ENCODE measurements around the gene KIF19.
"Not testable (repeated sequence)": the region's sequence is repeated elsewhere in the genome, so short reads cannot be mapped to it uniquely, and the experiment has no call there.

Gene KIF19

GRCh38 chr17:74404789-74405188 is 78.8 kb downstream of the KIF19 start:
- H3K27me3 ChIP-seq (ENCODE audit: insufficient read depth, low read length): peaks cover 17% of the 10 kb centered on the region; the same call in 1 of the 2 replicates
- H3K27ac ChIP-seq (ENCODE audit: low read depth, low read length): no peak overlapping the region
- no peaks in the 10 kb centered on the region for H3K36me3 ChIP-seq (ENCODE audit: insufficient read depth, low read length)

GRCh38 chr17:74405311-74405710 is 79.3 kb downstream of the KIF19 start:
- H3K27me3 ChIP-seq (ENCODE audit: insufficient read depth, low read length): 0 out of 2 replicates have a peak, but pooled peaks cover 12% of the 10 kb centered on the region
- H3K36me3 ChIP-seq (ENCODE audit: insufficient read depth, low read length); H3K4me3 ChIP-seq (ENCODE audit: low read depth, low read length); H3K4me1 ChIP-seq (ENCODE audit: control insufficient read depth, insufficient read depth, low read length, unreplicated experiment); H2AFZ ChIP-seq (ENCODE audit: low read length, unreplicated experiment); H3K27ac ChIP-seq (ENCODE audit: low read depth, low read length); H3K79me2 ChIP-seq (ENCODE audit: control insufficient read depth, insufficient read depth, low read length, unreplicated experiment): not testable (repeated sequence)

More at GRCh38 chr17:74404789-74405188, 78.8 kb downstream of the KIF19 start:
- no peaks in the 10 kb centered on the region for H3K79me2 ChIP-seq (ENCODE audit: control insufficient read depth, insufficient read depth, low read length, unreplicated experiment)
- no peak overlapping the region for H2AFZ ChIP-seq (ENCODE audit: low read length, unreplicated experiment)
- no peaks in the 10 kb centered on the region for H3K4me1 ChIP-seq (ENCODE audit: control insufficient read depth, insufficient read depth, low read length, unreplicated experiment)
- no peak overlapping the region for H3K4me3 ChIP-seq (ENCODE audit: low read depth, low read length)
